Suprapubic skin (tissue), 4 donors: ENCODE measurements around the gene DIRAS3.

ENCODE experiments used
- CTCF ChIP-seq, 2 donors: fragments of 200-600 bp in 1 of 2; fragments of 450-650 bp in 1 of 2; sonication (generic) in 1 of 2; IDR thresholded peaks; one replicate each; pipeline ENCODE4 v1.5.1; 2016 to 2019; ENCODE audit warnings: antibody characterized with exemption in 2 of 2, mild to moderate bottlenecking in 1 of 2, moderate library complexity in 1 of 2
- EP300 ChIP-seq: sonication (generic); formaldehyde crosslinking; IDR thresholded peaks from one replicate; pipeline ENCODE4 v1.6.1; 2017; ENCODE audit warnings: antibody characterized with exemption
- POLR2A ChIP-seq, 2 donors: fragments of 450-650 bp; IDR thresholded peaks; one replicate each; pipeline ENCODE4 v1.6.1; 2017; ENCODE audit warnings: antibody characterized with exemption in 2 of 2, mild to moderate bottlenecking in 2 of 2, moderate library complexity in 2 of 2
- POLR2AphosphoS5 ChIP-seq, 3 donors: sonication (generic); formaldehyde crosslinking; IDR thresholded peaks; one replicate each; pipeline ENCODE4 v1.6.1; 2017; ENCODE audit warnings: antibody characterized with exemption in 3 of 3

GRCh38 chr1:68015971-68016370 is 34.5 kb downstream of the DIRAS3 start:
- TF ChIP-seq CTCF (IDR thresholded peaks at IDR 0.05) (no peak), POLR2A (IDR thresholded peaks at IDR 0.05) (no peak), EP300 (no peak), POLR2AphosphoS5 (IDR thresholded peaks at IDR 0.05) (no peak)
